Activated T-cell treated with anti-CD3 and anti-CD28 coated beads, Interleukin-2, amount 50 U/mL, for 48 hours (primary cell): ENCODE measurements around the gene CDH20.
"Not testable (repeated sequence)": the region's sequence is repeated elsewhere in the genome, so short reads cannot be mapped to it uniquely, and the experiment has no call there.

Source experiments
- DNase-seq, 2 experiments: peaks; one replicate each; pipeline ENCODE4 v3.0.0-alpha.2; 2020

CDH20 gene

DNA sequence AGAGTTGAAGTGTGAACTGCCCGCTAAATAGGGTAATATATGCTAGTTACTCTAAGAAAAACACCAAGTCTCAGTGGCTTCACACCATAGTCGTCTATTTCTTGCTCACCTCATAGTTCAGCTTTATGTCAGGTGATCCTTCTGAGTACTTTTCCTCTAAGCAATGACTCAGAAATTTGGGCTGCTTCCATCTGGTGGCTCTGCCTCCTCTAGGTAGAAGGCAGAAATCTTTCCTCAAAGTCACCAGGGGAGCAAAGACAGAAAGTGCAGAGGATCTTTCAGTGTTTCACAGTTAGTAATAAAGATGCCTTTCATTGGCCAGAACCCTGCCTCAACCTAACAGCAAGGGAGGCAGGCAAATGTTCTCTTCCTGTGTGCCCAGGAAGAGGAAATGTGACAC, 17.3 kb downstream of the CDH20 start:
- DNase-seq, result no peak

DNA sequence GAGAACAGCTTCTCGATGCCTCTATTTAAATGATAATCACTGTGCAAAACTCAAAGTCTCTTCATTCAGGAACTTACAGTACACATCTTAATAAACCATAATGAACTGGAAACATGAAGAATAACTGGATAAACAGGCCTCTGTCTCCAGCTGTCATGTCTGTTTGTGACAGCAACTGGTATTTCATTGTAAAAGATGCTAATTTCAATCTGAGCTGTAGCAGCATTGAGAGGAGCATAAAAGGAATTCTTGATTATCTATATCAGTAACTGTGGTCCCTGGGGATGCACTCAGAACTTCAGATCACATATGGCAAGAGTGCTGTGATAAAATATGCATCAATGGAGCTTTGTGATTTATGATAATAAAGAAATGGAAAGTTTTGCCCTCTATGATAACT, 18.8 kb downstream of the CDH20 start:
- DNase-seq, result no peak

DNA sequence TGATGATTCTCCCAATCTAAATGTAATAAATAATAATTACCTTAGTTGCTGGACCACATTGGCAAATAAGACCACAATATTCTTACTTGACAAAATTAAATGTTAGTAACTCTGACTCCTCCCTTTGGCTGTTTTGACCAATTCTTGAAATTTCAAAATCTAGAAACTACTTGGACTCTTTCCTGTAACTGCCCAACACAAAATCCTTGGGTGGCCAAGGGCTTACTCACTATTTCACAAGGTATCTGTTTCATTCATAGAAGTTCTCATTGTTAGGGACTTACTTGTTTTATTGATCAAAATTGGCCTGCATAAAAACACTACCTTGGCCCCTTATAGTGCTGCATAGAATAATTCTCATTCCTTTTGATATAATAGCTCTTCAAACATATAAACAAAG, 19.4 kb downstream of the CDH20 start:
- DNase-seq, result no peak

DNA sequence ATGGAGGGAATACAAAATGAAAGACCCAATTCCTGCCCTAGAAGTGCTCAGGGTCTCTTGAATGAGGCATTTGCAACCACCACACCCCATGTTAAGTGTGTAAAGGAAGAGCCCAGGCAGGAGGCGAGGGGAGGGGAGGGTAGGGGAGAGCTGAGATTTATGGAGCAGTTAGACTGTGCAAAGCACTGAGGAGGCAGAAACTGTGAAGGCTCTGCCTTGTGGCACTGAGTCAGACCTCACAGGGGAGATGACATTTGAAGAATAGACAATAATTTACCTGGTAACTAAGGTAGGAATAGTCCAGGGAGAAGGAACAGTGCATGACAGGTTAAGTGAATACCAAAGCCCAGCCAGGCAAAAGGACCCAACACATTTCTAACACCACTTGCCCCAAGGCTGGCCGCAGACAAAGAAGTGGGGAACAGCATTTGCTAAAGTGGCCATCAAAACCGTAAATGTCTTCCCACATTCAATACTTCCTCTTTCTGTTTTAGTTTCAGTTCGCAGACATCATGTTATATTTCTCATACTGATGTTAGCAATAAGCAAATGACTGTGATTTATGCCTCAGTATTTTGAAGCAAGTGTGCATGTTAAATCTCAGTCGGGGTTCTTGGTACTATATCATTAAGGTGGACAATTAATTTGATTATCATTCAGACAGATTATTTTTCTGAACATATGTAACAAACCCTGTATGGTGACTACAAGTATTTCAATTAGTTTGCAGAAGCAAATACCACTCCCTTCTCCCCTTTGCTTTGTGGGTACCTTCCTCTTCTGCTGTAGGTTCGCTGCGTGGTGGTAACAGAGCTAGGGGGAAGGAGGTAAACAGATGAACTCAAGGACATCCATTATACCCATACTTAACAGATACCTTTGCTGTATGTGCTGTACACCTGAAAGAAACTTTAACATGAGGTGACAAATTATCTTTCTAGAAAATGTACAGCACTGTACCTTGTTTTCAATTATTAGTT, 27.5 kb downstream of the CDH20 start:
- no peak for DNase-seq

DNA sequence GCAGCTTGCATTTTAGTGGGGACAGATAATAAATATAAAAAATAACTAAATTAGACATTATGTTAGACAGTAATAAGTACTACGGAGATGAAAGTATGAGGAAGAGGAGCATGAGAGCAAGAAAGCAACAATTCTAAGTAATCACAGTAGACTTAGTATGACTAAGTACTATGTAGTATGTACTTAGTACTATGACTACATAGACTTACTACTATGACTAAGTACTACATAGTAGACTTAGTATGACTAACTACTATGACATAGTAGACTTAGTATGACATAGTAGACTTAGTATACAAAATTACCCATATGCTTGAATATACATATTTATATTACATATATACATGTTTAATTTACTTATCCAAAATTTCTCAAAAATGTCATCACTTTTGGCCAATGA, 29.3 kb downstream of the CDH20 start:
- no peak for DNase-seq

DNA sequence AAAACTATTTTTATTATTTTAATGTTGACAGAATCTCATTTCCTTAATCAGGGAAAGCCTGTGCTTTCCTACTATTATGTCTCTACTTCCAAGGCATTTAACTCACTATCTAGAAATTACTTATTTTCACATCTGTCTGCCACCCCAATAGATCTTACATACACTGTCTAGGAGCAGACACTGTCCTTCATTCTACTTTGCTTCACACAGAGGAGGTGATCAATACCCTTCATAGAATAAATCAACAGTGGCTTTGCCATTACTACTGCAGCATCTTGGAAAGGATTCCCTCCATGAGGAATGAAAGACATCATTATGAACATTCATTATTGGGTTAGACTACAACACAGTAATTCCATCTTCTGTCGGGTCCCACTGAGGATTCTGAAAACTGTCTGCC, 31.7 kb downstream of the CDH20 start:
- DNase-seq, result no peak

DNA sequence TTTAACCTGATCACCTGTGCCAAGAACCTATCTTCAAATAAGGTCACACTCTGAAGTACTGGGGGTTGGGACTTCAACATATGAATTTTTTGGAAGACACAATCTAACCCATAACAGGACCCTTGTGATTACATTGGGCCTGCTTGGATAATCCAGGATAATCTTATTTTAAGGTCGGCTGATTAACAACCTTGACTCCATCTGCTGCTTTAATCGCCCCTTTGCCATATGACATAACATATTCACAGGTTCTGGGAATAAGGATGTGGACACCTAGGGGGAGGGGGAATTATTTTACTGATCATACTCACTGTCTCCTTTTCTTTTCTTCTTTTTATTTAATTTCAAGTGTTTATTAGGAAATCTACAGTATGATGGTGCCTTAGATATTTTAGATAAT, 34.8 kb downstream of the CDH20 start:
- no peak for DNase-seq

DNA sequence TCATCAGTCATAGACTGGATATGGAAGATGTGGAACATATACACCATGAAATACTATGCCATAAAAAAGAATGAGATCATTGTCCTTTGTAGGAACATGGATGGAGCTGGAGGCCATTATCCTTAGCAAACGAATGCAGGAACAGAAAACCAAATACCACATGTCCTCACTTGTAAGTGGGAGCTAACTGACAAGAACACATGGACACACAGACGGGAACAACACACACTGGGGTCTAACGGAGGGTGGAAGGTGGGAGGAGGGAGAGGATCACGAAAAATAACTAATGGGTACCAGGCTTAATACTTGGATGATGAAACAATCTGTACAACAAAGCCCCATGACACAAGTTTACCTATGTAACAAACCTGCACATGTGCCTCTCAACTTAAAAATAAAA, 36.4 kb downstream of the CDH20 start:
- not testable (repeated sequence) for DNase-seq

DNA sequence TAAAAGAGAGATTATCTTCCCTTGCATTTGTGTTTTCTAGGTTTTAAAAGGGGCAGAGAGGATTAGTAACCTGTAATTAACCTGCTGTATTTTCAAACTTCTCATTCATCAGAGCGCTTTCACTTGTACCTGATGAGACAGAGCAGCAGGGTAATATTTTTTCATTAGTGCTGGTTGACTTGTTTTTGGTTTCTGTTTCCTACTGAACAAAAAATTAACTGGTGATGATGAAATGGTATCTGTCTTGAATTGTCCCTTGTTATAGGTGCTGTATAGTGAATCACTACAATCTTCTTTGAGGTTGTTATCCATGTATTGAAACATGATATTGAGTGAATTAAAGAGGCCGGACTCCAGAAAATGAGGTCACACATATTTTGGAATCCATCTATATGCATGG, 37.9 kb downstream of the CDH20 start:
- no peak for DNase-seq

DNA sequence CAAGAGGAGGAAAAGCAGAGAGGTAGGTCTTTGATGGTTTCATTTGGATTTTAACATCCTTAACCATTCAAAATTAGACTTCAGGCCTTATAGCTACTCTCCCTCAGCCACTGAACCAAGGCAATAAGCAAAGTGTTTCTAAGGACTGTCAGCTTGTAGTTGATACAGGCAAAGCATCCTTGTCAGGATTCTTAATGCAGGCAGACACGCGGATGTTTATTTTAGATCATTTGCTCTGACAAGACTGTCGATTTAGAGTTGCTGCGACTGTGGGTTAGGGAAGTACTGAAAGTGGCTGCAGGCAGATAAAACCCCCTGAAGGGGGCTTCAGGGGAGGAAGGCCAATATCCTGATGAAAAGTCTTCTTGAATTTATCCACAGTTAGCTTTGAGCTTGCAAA, 46.6 kb downstream of the CDH20 start:
- no peak for DNase-seq

DNA sequence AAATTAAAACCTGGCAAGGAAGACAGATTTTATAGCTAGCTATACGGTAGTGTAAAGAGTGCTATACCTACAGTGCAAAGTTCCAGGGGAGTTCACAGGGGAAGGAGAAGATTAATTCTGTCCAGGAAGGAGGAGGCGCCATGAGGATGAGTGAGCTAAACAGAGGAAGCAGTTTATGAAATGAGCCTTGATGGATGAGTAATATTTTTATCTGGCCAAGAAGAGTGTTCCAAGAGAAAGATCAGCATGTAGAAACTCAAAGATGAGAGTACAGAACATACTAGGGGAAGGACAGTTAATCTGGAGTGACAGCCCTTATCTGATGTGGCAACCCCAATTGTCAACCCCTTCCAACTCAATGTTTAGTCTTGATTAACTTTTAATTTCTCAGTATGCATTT, 54.8 kb downstream of the CDH20 start:
- DNase-seq, result no peak

DNA sequence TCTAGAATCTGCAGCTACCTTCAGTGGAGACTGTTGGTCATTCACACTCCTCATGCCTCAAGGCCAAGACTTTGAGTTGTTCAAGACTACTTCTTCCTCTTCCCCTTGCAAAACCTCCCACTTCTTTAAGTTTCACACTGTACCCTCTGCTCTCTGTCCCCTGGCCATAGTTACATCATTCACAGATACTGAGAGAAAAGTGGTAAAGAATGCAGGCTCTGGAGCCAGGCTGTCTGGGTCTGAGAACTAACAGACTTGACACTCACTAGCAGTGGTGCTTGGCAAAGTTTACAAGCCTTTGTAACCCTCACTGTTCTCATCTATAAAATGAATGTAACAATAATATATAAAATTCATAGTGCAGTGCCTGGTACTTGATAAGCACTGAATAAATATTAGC, 61.8 kb downstream of the CDH20 start:
- DNase-seq, result no peak

DNA sequence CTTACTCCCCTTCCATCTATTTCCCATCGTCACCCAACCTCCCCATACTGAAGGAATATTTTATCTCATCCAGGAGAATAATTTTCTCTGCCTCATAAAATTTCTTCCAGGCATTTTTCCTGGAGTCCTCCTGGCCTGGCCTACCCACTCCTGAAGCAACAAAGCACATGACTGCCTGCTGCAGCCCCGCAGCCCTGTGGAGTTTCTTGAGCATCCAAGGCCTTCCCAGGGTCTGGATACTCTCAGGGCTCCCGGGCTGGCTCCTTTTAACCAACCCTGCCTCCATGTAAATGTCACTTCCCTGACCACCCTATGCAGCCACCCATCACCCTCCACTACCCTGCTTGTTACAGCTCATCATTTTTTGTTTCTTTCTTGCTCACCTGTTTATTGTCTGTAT, 64.0 kb downstream of the CDH20 start:
- no peak for DNase-seq

DNA sequence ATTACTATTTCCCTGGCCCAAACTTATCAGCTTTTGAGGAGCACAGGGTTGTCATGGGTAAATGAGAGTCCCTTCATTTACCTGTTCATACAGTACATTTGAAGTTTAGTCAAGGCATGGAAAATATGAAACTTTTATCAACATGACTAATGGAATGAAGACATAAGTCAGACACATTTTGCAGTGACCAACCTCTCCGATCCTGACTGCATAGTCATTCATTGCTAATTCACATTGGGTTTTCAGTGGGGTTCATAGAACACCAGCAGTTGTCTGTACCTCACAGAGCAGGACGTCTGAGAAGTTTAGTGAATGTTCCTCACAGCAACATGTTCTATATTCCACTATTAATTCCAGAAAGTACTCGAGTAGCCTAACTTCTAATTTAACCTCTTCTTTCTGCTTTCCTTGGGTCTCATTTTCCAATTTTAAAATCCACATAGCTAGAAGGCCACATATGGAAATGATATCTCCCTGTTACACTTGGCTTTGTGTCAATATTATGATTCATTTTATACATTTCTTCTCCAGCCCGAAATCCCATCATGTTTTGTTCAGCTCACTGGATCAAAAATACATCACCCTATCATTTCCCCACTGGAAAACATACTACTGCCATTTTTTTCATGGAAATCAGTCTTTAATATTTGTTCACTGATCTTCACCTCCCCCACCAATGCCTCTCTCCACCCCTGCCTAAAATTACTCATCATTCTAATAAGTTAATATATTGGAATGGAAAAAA, 65.9 kb downstream of the CDH20 start:
- no peak for DNase-seq

DNA sequence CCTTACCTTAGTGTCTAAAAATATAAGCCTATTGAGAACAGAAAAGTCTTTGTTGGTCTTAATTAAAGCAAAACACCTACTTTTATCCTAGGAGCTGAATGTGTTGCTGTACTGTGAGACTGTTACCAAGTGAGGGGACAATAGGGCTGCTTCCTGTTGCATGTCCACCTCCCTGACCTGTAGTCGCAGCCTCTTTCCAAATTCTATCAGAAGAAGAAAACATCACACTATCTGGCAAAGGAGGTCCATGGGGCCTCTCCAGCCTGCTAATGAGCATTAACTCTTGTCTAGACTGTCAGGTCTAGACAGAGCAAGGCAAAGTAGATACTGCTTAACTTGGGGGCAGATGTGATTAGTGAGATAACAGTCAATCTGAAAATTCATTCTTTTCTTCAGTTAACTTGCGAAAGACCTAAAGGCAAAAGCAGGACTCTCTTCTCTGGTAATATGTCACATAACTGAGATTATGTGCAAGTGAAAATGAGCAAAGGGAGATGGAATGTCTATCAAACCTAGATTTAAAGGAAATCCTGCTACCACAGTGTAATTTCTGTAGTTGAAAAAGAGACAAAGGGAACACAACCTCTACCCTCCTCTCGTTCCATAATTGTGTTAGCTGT, 66.9 kb downstream of the CDH20 start:
- no peak for DNase-seq

DNA sequence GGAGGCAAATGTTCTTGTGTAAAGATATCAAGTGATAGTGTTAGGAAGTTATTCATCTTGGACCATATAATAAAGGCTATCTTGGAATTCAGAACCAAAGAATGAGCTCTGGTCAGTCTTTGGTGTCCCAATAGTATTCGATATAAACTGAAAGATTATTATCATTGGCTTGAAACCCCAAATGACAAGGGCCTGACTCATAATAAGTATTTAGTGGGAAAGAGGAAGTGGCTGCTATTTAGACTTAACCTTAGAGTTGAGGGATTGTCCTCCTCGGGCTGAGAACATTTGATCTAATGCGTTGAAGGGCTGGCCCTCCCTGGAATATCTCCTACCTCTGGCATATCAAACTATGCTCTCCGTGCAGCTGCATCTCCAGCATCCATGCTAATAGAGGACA, 67.5 kb downstream of the CDH20 start:
- no peak for DNase-seq

DNA sequence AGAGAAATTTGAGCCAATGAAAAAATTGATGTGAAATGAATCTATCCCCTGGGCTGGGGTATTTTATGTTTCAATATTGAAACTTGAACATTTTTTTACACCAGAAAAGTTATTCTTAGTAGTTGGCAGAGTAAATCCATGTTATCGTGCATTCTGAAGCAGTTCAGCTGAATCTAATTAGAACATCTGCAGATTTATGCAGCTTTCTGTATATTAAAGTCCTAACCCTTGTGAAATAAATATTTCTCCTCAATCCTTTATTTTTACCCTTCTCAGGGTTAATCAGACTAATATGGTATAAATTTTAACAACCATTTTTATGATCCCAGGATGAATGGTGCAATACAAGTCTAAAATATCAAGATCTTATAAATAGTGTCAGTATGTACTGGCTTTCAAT, 69.5 kb downstream of the CDH20 start:
- DNase-seq, result no peak

DNA sequence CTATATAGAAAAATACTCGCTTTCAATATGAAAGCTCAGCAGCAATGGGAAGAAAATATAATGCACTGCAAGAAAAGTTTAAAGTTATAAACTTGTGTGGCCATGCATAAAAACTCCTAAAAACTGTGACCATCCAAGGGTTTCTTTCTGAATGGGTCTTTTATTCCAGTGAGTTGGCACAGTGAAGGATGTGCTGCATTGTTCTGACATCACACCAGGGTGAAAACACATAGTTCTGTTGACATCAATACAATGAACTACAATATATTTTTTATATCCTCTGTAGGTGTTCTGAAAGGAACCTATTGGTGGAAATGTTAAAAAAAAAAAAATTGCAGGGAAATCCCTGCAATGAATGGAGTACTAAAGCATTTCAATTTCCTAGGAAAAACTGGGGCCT, 80.2 kb downstream of the CDH20 start:
- no peak for DNase-seq

DNA sequence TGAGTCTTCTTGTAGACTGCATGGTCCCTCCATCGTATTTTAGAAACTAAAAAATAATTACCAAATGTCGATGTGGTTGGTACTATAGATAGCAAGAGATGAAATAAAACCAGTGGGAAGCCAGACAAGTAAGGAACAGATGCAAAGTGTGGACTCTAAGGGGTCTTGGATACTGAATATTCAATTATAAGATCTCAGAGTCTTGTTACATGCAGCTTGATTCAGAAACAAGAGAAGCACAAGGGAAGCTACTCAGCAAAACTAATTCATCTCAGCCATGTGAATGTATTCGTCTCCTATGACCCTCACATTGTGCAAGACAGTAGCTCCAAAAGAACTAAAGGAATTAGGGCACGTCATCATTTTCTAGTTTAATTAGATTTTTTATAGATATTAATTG, 80.9 kb downstream of the CDH20 start:
- DNase-seq, result no peak

DNA sequence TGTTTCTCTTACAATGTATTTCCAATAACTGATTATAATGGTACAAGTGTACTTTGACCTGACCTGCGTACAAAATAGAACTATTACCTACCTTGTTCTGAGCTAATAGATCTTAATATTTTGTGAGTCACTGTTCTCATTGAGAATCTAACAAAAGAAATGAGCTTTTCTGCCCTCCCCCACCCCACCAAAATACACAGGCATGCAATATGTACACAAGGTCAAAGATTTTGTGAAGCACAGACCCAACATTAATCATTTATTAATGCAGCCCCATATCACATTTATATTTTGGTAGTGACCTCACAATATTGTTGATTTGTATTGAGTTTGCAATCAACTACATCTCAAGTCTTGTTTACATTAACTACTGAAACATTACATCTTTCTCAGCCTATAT, 86.5 kb downstream of the CDH20 start:
- no peak for DNase-seq

DNA sequence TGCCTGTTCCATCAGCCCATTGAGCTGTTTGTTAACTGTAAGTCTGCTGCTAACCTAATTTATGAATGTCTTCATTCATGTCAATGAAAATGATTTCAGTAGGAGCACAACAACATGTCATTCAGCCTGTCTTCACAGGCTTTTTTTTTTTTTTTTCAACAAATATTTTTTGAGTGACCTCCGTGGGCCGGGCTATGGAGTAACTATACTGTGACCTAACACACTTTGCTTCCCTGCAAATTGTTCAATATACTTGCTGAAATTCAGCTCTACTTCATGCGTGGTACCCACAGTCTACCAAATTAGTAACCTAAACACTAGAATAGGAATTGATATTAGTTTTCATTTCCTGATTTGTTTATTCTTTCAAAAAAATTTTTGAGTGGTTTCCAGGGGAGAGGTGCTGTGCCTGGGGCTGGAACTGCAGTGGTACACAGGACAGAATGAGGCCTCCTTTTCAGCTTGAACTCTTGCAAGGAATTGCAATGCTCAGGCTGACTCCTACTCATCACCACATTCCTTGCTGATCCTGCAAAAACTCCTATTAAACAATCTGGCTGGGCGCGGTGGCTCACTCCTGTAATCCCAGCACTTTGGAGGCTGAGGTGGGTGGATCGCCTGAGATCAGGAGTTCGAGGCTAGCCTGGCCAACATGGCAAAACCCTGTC, 87.1 kb downstream of the CDH20 start:
- DNase-seq, result no peak

DNA sequence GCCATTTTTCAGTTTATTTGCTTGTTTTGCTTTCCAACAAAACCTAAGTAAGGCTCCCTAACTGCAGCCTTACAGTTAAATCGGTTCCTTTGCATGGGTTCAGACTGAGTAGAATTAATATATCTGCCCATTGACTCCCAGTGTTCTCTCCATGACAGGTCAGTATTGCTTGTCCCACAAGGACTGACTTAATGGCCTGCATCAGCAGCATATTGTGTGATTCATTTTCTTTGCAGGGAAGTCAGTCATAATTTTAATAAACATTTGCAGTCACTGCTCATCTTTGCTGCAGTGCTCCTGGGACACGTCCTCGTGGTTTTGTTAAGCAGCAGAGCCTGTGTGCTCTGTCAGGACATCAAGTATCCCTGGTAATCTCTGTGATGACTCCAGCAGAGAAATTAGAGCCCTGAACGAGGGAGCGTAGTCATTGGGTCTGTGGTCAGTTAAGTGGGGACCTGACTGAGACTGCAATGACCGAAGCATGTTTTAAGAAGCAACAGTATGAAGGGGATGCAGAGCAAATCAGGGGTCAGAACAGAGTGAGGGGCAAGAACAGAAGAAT, 93.3 kb downstream of the CDH20 start:
- no peak for DNase-seq

DNA sequence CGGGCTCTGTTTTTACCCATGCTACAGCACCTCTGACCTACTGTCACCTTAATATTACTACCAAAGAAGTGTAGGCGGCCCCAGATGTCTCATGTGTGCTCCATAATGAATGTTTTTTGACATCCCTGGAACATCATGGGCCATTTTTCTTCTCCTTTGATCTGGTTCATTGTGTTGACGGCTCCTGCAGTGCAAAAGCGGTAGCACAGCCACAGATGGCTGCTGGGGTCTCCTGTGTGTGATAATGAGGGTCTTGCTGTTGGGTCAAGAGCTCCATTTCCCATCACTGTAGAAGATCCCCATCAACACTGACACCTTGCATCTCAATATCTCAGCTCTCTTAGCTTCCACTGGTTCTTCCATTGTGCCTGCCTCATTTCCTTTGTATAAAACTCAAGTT, 95.0 kb downstream of the CDH20 start:
- DNase-seq, result no peak
